Muscle layer of duodenum (tissue), 2 donors: ENCODE data around the gene AFG3L2.

Source experiments
- H3K27ac ChIP-seq: one replicate; pipeline ENCODE4 v1.7.0; 2013; ENCODE audit warnings: mild to moderate bottlenecking, low read length
- H3K27me3 ChIP-seq: one replicate; pipeline ENCODE4 v1.7.0; 2013; ENCODE audit warnings: low read depth, mild to moderate bottlenecking, control low read depth, low read length
- H3K36me3 ChIP-seq, 2 donors: one replicate each; pipeline ENCODE4 v1.7.0; 2013; ENCODE audit warnings: low read length in 2 of 2, control low read depth in 1 of 2, mild to moderate bottlenecking in 1 of 2; ENCODE audit not compliant: insufficient read depth in 2 of 2, control insufficient read depth in 1 of 2
- H3K4me1 ChIP-seq, 2 donors: one replicate each; pipeline ENCODE4 v1.7.0; 2013; ENCODE audit warnings: low read length in 2 of 2, mild to moderate bottlenecking in 2 of 2, control low read depth in 1 of 2, moderate library complexity in 1 of 2; ENCODE audit not compliant: insufficient read depth in 2 of 2, control insufficient read depth in 1 of 2
- H3K4me3 ChIP-seq, 2 donors: one replicate each; pipeline ENCODE4 v1.7.0; 2013; ENCODE audit warnings: low read length in 2 of 2, low read depth in 1 of 2, mild to moderate bottlenecking in 1 of 2
- H3K9me3 ChIP-seq, 2 donors: one replicate each; pipeline ENCODE4 v1.7.0; 2013; ENCODE audit warnings: low read length in 2 of 2, control low read depth in 1 of 2, mild to moderate bottlenecking in 1 of 2; ENCODE audit not compliant: control insufficient read depth in 1 of 2
- donor health status: healthy.

The AFG3L2 gene

GRCh38 chr18:12352188-12352587 is 24.8 kb downstream of the AFG3L2 start:
- Histone ChIP-seq H3K27me3 (no peaks in the 10 kb centered on the region), H3K4me1 (no peaks in the 10 kb centered on the region), H3K4me3 (no peak overlapping the region), H3K27ac (no peak overlapping the region), H3K9me3 (no peaks in the 10 kb centered on the region), H3K36me3 (peaks cover 47 to 68% of the 10 kb centered on the region in 2 donors)

- H3K4me3 ChIP-seq: no peak overlapping the region
- no peak overlapping the region for H3K27ac ChIP-seq
- H3K36me3 ChIP-seq: peaks cover 67 to 74% of the 10 kb centered on the region in 2 donors
Measured at GRCh38 chr18:12347895-12348294, 29.1 kb downstream of the AFG3L2 start.

GRCh38 chr18:12346240-12346565 is 30.8 kb downstream of the AFG3L2 start:
- no peaks in the 10 kb centered on the region for H3K27me3 ChIP-seq
- no peaks in the 10 kb centered on the region for H3K4me1 ChIP-seq
- no peak overlapping the region for H3K27ac ChIP-seq
- H3K36me3 ChIP-seq: peaks cover 67 to 80% of the 10 kb centered on the region in 2 donors
- no peaks in the 10 kb centered on the region for H3K9me3 ChIP-seq
- H3K4me3 ChIP-seq: no peak overlapping the region

More at GRCh38 chr18:12347895-12348294, 29.1 kb downstream of the AFG3L2 start:
- no peaks in the 10 kb centered on the region for H3K4me1 ChIP-seq
- H3K9me3 ChIP-seq: no peaks in the 10 kb centered on the region
- no peaks in the 10 kb centered on the region for H3K27me3 ChIP-seq

GRCh38 chr18:12345491-12346239 is 31.4 kb downstream of the AFG3L2 start:
- peaks cover 62 to 75% of the 10 kb centered on the region in 2 donors for H3K36me3 ChIP-seq
- H3K4me3 ChIP-seq: no peak overlapping the region
- H3K27me3 ChIP-seq: no peaks in the 10 kb centered on the region
- H3K4me1 ChIP-seq: no peaks in the 10 kb centered on the region
- H3K9me3 ChIP-seq: no peaks in the 10 kb centered on the region
- no peak overlapping the region for H3K27ac ChIP-seq

GRCh38 chr18:12342661-12343060 is 34.4 kb downstream of the AFG3L2 start:
- no peaks in the 10 kb centered on the region for H3K4me1 ChIP-seq
- no peaks in the 10 kb centered on the region for H3K9me3 ChIP-seq
- H3K36me3 ChIP-seq: peaks cover 46 to 68% of the 10 kb centered on the region in 2 donors
- no peak overlapping the region for H3K4me3 ChIP-seq
- H3K27ac ChIP-seq: no peak overlapping the region
- H3K27me3 ChIP-seq: no peaks in the 10 kb centered on the region

GRCh38 chr18:12340945-12341660 is 35.9 kb downstream of the AFG3L2 start:
- Histone ChIP-seq H3K27ac (no peak overlapping the region), H3K4me1 (peaks cover 3 to 12% of the 10 kb centered on the region in 2 donors), H3K36me3 (peaks cover 48 to 58% of the 10 kb centered on the region in 2 donors), H3K4me3 (no peak overlapping the region), H3K27me3 (no peaks in the 10 kb centered on the region), H3K9me3 (no peaks in the 10 kb centered on the region)

GRCh38 chr18:12338382-12338781 is 38.6 kb downstream of the AFG3L2 start:
- Histone ChIP-seq H3K4me1 (peaks cover 3 to 26% of the 10 kb centered on the region in 2 donors), H3K9me3 (no peaks in the 10 kb centered on the region), H3K4me3 (no peak overlapping the region), H3K27me3 (no peaks in the 10 kb centered on the region), H3K27ac (no peak overlapping the region), H3K36me3 (peaks cover 44 to 49% of the 10 kb centered on the region in 2 donors)

- H3K9me3 ChIP-seq: no peaks in the 10 kb centered on the region
- peaks cover 29 to 36% of the 10 kb centered on the region in 2 donors for H3K36me3 ChIP-seq
- peaks cover 3 to 26% of the 10 kb centered on the region in 2 donors for H3K4me1 ChIP-seq
- H3K27me3 ChIP-seq: no peaks in the 10 kb centered on the region
- H3K4me3 ChIP-seq: no peak overlapping the region
- no peak overlapping the region for H3K27ac ChIP-seq
Measured at GRCh38 chr18:12336887-12337286, 40.1 kb downstream of the AFG3L2 start.

GRCh38 chr18:12336171-12336613 is 40.8 kb downstream of the AFG3L2 start:
- no peaks in the 10 kb centered on the region for H3K27me3 ChIP-seq
- peaks cover 3 to 26% of the 10 kb centered on the region in 2 donors for H3K4me1 ChIP-seq
- no peaks in the 10 kb centered on the region for H3K9me3 ChIP-seq
- H3K27ac ChIP-seq: no peak overlapping the region
- no peak overlapping the region for H3K4me3 ChIP-seq
- peaks cover 22 to 32% of the 10 kb centered on the region in 2 donors for H3K36me3 ChIP-seq

GRCh38 chr18:12335503-12335902 is 41.5 kb downstream of the AFG3L2 start:
- Histone ChIP-seq H3K36me3 (peaks cover 28 to 32% of the 10 kb centered on the region in 2 donors), H3K27ac (no peak overlapping the region), H3K9me3 (no peaks in the 10 kb centered on the region), H3K27me3 (no peaks in the 10 kb centered on the region), H3K4me1 (peaks cover 3 to 26% of the 10 kb centered on the region in 2 donors), H3K4me3 (no peak overlapping the region)

GRCh38 chr18:12334863-12335262 is 42.2 kb downstream of the AFG3L2 start:
- H3K4me3 ChIP-seq: no peak overlapping the region
- no peak overlapping the region for H3K27ac ChIP-seq
- no peaks in the 10 kb centered on the region for H3K27me3 ChIP-seq
- H3K9me3 ChIP-seq: no peaks in the 10 kb centered on the region
- H3K36me3 ChIP-seq: peaks cover 22 to 32% of the 10 kb centered on the region in 2 donors
- H3K4me1 ChIP-seq: peaks cover 3 to 26% of the 10 kb centered on the region in 2 donors
